HEK293 (cell line): ENCODE measurements around the gene BCORL1.

ENCODE experiments used
- CTCF ChIA-PET: fragments of 350-600 bp; formaldehyde crosslinking; extraction: SDS; loops from one replicate; lab custom pipeline; 2021; ENCODE audit warnings: antibody characterized with exemption; lab: Yijun Ruan, JAX
- POLR2A ChIA-PET: fragments of 300-600 bp; formaldehyde crosslinking; extraction: SDS; loops from one replicate; lab custom pipeline; 2020; ENCODE audit warnings: antibody characterized with exemption, inconsistent platforms; lab: Yijun Ruan, JAX
- H3K27ac ChIP-seq: fragments of 200-500 bp; sonication (Bioruptor generic); 2 replicates; pipeline ENCODE4 v1.5.1; 2014; ENCODE audit warnings: low read depth, low read length, control low read depth, inconsistent platforms; ENCODE audit errors: extremely low read depth
- H3K36me3 ChIP-seq, 2 experiments: fragments of 200-500 bp in 1 of 2; sonication (Bioruptor generic) in 1 of 2; 1 replicate in 1 of 2; 2 replicates in 1 of 2; pipeline ENCODE4 v1.5.1; 2014 to 2017; ENCODE audit warnings: inconsistent platforms in 2 of 2, low read length in 2 of 2; ENCODE audit not compliant: control insufficient read depth in 2 of 2, insufficient read depth in 1 of 2
- H3K4me1 ChIP-seq: fragments of 200-500 bp; sonication (Bioruptor generic); 2 replicates; pipeline ENCODE4 v1.5.1; 2014; ENCODE audit warnings: mild to moderate bottlenecking, low read length, inconsistent platforms; ENCODE audit not compliant: control insufficient read depth, insufficient read depth
- H3K4me3 ChIP-seq: 2 replicates; pipeline ENCODE4 v1.5.1; 2011; ENCODE audit warnings: low read depth, mild to moderate bottlenecking, control low read depth, low read length, moderate library complexity
- H3K9me3 ChIP-seq: fragments of 200-500 bp; sonication (Bioruptor generic); 2 replicates; pipeline ENCODE4 v1.5.1; 2014; ENCODE audit warnings: low read depth, low read length, inconsistent platforms; ENCODE audit not compliant: control insufficient read depth, insufficient read depth
- KLF10 ChIP-seq: fragments of 450-650 bp; IDR thresholded peaks from 2 replicates; pipeline ENCODE4 v1.5.1; 2018; ENCODE audit warnings: missing biosample characterization, mild to moderate bottlenecking, missing genetic modification characterization
- OSR2 ChIP-seq: fragments of 450-650 bp; formaldehyde crosslinking; IDR thresholded peaks from 2 replicates; pipeline ENCODE4 v1.5.1; 2016; ENCODE audit warnings: missing biosample characterization, missing genetic modification characterization
- OVOL3 ChIP-seq: fragments of 450-650 bp; formaldehyde crosslinking; IDR thresholded peaks from 2 replicates; pipeline ENCODE4 v1.5.1; 2016; ENCODE audit warnings: missing biosample characterization, missing genetic modification characterization
- PRDM10 ChIP-seq: fragments of 450-650 bp; formaldehyde crosslinking; IDR thresholded peaks from 2 replicates; pipeline ENCODE4 v1.5.1; 2016; ENCODE audit warnings: missing biosample characterization, missing genetic modification characterization
- PRDM4 ChIP-seq: fragments of 450-650 bp; formaldehyde crosslinking; IDR thresholded peaks from 2 replicates; pipeline ENCODE4 v1.5.1; 2017; ENCODE audit warnings: missing biosample characterization, missing genetic modification characterization
- RBAK ChIP-seq: fragments of 450-650 bp; formaldehyde crosslinking; IDR thresholded peaks from 2 replicates; pipeline ENCODE4 v1.5.1; 2016; ENCODE audit warnings: missing biosample characterization, missing genetic modification characterization
- ZBTB21 ChIP-seq: fragments of 450-650 bp; formaldehyde crosslinking; IDR thresholded peaks from 2 replicates; pipeline ENCODE4 v1.5.1; 2017; ENCODE audit warnings: missing biosample characterization, missing genetic modification characterization
- ZBTB6 ChIP-seq: fragments of 450-650 bp; formaldehyde crosslinking; IDR thresholded peaks from 2 replicates; pipeline ENCODE4 v1.5.1; 2017; ENCODE audit warnings: missing biosample characterization, missing genetic modification characterization
- ZFP37 ChIP-seq: fragments of 450-650 bp; formaldehyde crosslinking; IDR thresholded peaks from 2 replicates; pipeline ENCODE4 v1.5.1; 2016; ENCODE audit warnings: missing biosample characterization, missing genetic modification characterization
- ZFP69B ChIP-seq: fragments of 450-650 bp; formaldehyde crosslinking; IDR thresholded peaks from 2 replicates; pipeline ENCODE4 v1.5.1; 2016; ENCODE audit warnings: missing biosample characterization, missing genetic modification characterization
- ZNF148 ChIP-seq: fragments of 450-650 bp; formaldehyde crosslinking; IDR thresholded peaks from 2 replicates; pipeline ENCODE4 v1.5.0; 2017; ENCODE audit warnings: missing biosample characterization, missing genetic modification characterization, borderline replicate concordance
- ZNF169 ChIP-seq: fragments of 450-650 bp; formaldehyde crosslinking; IDR thresholded peaks from 2 replicates; pipeline ENCODE4 v1.5.1; 2016; ENCODE audit warnings: missing biosample characterization, missing genetic modification characterization
- ZNF184 ChIP-seq: fragments of 450-650 bp; IDR thresholded peaks from 2 replicates; pipeline ENCODE4 v1.5.1; 2018; ENCODE audit warnings: missing biosample characterization, mild to moderate bottlenecking, missing genetic modification characterization
- ZNF19 ChIP-seq: fragments of 450-650 bp; formaldehyde crosslinking; IDR thresholded peaks from 2 replicates; pipeline ENCODE4; 2016; ENCODE audit warnings: missing biosample characterization, missing genetic modification characterization, low read depth
- ZNF211 ChIP-seq: fragments of 450-650 bp; formaldehyde crosslinking; IDR thresholded peaks from 2 replicates; pipeline ENCODE4 v1.5.1; 2016; ENCODE audit warnings: low read depth, missing biosample characterization, missing genetic modification characterization
- ZNF354C ChIP-seq: fragments of 450-650 bp; formaldehyde crosslinking; IDR thresholded peaks from 2 replicates; pipeline ENCODE4 v1.5.1; 2016; ENCODE audit warnings: missing biosample characterization, missing genetic modification characterization, low read depth, borderline replicate concordance
- ZNF394 ChIP-seq: fragments of 450-650 bp; formaldehyde crosslinking; IDR thresholded peaks from 2 replicates; pipeline ENCODE4 v1.5.1; 2016; ENCODE audit warnings: missing biosample characterization, missing genetic modification characterization, mild to moderate bottlenecking, moderate library complexity, borderline replicate concordance
- ZNF433 ChIP-seq: fragments of 450-650 bp; formaldehyde crosslinking; IDR thresholded peaks from 2 replicates; pipeline ENCODE4 v1.5.1; 2016; ENCODE audit warnings: missing biosample characterization, missing genetic modification characterization, low read depth
- ZNF785 ChIP-seq: fragments of 450-650 bp; formaldehyde crosslinking; IDR thresholded peaks from 2 replicates; pipeline ENCODE4 v1.5.1; 2016; ENCODE audit warnings: missing biosample characterization, missing genetic modification characterization
- ZSCAN4 ChIP-seq: fragments of 450-650 bp; formaldehyde crosslinking; IDR thresholded peaks from 2 replicates; pipeline ENCODE4 v1.5.1; 2017; ENCODE audit warnings: missing biosample characterization, missing genetic modification characterization

The BCORL1 gene

DNA sequence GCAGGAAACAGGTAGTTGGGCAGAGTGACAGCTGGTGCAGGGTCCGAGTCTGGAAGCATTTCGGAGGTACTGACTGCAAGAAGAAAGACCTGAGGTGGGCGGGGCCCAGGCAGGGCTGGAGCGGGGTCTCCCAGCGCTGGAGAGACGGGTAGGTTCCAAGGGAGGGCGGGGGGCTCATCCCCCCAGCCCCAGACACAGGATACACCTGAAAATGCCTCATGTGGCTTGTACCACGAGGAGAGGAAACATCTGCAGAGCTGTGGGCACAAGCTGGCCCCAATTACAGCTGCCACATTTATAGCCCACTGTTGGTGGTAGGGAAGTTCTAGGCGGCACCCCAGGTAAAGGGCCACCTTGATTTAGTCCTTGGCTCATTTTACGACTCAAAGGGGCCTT lies 89.9 kb downstream of the BCORL1 start:
- Histone ChIP-seq H3K36me3 (peaks cover 3 to 39% of the 10 kb centered on the region in 2 experiments; a peak in 2 of 3 replicates), H3K4me3 (no peak overlapping the region), H3K27ac (no peak overlapping the region), H3K4me1 (no peaks in the 10 kb centered on the region), H3K9me3 (no peaks in the 10 kb centered on the region)
- POLR2A ChIA-PET = no interaction called here
- CTCF ChIA-PET = no interaction called here
- TF ChIP-seq OSR2 (no peak), ZFP69B (no peak)

DNA sequence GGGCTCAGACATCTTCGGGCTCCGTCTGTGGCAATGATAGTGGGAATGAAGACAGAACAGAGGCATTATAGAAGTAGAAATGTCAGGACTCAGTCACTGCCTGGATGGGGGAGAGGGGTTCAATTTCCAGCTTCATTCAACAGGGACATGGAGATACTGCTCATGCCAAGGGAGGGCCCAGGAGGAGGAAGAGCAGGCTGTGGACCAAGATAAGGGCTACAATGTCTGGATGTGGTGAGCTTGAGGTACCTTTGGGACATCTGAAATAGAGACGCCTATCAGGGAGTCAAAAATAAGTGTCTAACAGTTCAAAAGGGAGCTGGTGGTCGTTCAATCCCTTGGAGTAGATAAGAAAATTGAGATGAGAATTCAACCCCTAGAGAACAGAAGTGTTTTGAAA lies 93.3 kb downstream of the BCORL1 start:
- Histone ChIP-seq H3K27ac (no peak overlapping the region), H3K4me1 (no peaks in the 10 kb centered on the region), H3K9me3 (no peaks in the 10 kb centered on the region), H3K36me3 (peaks cover 0 to 20% of the 10 kb centered on the region in 2 experiments; a peak in 1 of 3 replicates)
- TF ChIP-seq ZNF394 (tag by site-specific recombination) = no peak
- TF ChIP-seq PRDM10 = no peak
- no peak for TF ChIP-seq RBAK (tag by site-specific recombination)
- TF ChIP-seq ZNF433 = no peak
- no peak for TF ChIP-seq ZNF354C
- no peak for TF ChIP-seq ZBTB21 (tag by site-specific recombination)
- no peak for TF ChIP-seq ZBTB6 (tag by site-specific recombination)
- no peak for TF ChIP-seq OVOL3 (tag by site-specific recombination)
- TF ChIP-seq ZNF184 (tag by site-specific recombination) = no peak
- no peak for TF ChIP-seq ZNF169 (tag by site-specific recombination)
- no peak for TF ChIP-seq ZNF211 (tag by site-specific recombination)
- TF ChIP-seq KLF10 = no peak
- no peak for TF ChIP-seq ZNF148
- no peak for TF ChIP-seq ZNF19 (tag by site-specific recombination)
- TF ChIP-seq PRDM4 (tag by site-specific recombination) = no peak
- TF ChIP-seq ZFP37 = no peak
- TF ChIP-seq ZSCAN4 (tag by site-specific recombination) = no peak
- no peak for TF ChIP-seq ZNF785 (tag by site-specific recombination)
- TF ChIP-seq, all 188 proteins: peak for 0
- CTCF ChIA-PET = interaction anchor here (0.6 to 1.0 kb wide), 2 partner anchors 44 to 150 kb away, joined by 4 to 5 read pairs; no protein-coding TSS in a partner anchor
- no peak overlapping the region for H3K4me3 ChIP-seq
- POLR2A ChIA-PET = no interaction called here
